ENCODE measurements around the gene GP2. TPM values are rescaled to one million over a fixed set of nuclear protein-coding genes. Genes with fewer than 3 reads are reported as not detected.

Gene GP2
- total RNA-seq, 4 donors from 2014 or later: 9.1 to 23.9 (median 12.0) TPM

GRCh38 chr16:20359997-20360396 is 32.7 kb upstream of the GP2 start:
- no peak for TF ChIP-seq CTCF (IDR thresholded peaks at IDR 0.05)
- no peak for TF ChIP-seq POLR2A (IDR thresholded peaks at IDR 0.05)
- Histone ChIP-seq H3K9me3 (no peaks in the 10 kb centered on the region), H3K4me3 (no peak overlapping the region), H3K27me3 (no peaks in the 10 kb centered on the region), H3K27ac (no peak overlapping the region), H3K4me1 (no peaks in the 10 kb centered on the region), H3K36me3 (no peaks in the 10 kb centered on the region)
- DNase-seq: no peak

GRCh38 chr16:20355114-20355782 is 27.9 kb upstream of the GP2 start:
- no peaks in the 10 kb centered on the region for H3K27me3 ChIP-seq
- H3K9me3 ChIP-seq: no peaks in the 10 kb centered on the region
- DNase-seq: no peak
- H3K4me1 ChIP-seq: no peaks in the 10 kb centered on the region
- no peaks in the 10 kb centered on the region for H3K36me3 ChIP-seq
- TF ChIP-seq CTCF (IDR thresholded peaks at IDR 0.05) (no peak), POLR2A (IDR thresholded peaks at IDR 0.05) (no peak)
- H3K4me3 ChIP-seq: no peak overlapping the region
- H3K27ac ChIP-seq: no peak overlapping the region

- no peak for DNase-seq
- Histone ChIP-seq H3K27me3 (no peaks in the 10 kb centered on the region), H3K27ac (no peak overlapping the region), H3K36me3 (no peaks in the 10 kb centered on the region), H3K4me3 (no peak overlapping the region), H3K9me3 (no peaks in the 10 kb centered on the region), H3K4me1 (no peaks in the 10 kb centered on the region)
- TF ChIP-seq CTCF (IDR thresholded peaks at IDR 0.05) (no peak), POLR2A (IDR thresholded peaks at IDR 0.05) (no peak)
Measured at GRCh38 chr16:20353379-20353778, 26.1 kb upstream of the GP2 start.

GRCh38 chr16:20352615-20353014 is 25.3 kb upstream of the GP2 start, which contains the start of gene UMOD:
TSS of gene UMOD (minus strand) at chr16:20352715. CDS start at chr16:20350737, 1,978 bp downstream.
- no peak for DNase-seq
- no peaks in the 10 kb centered on the region for H3K4me1 ChIP-seq
- H3K4me3 ChIP-seq: no peak within 1 kb of the TSS
- no peak within 1 kb of the TSS for H3K27ac ChIP-seq
- no peaks in the 10 kb centered on the region for H3K36me3 ChIP-seq
- H3K27me3 ChIP-seq: no peaks in the 10 kb centered on the region
- no peak for TF ChIP-seq POLR2A (IDR thresholded peaks at IDR 0.05)
- TF ChIP-seq CTCF (IDR thresholded peaks at IDR 0.05): no peak
- H3K9me3 ChIP-seq: no peaks in the 10 kb centered on the region

- no peak for DNase-seq
- Histone ChIP-seq H3K27ac (no peak overlapping the region), H3K9me3 (no peaks in the 10 kb centered on the region), H3K27me3 (no peaks in the 10 kb centered on the region), H3K4me1 (no peaks in the 10 kb centered on the region), H3K36me3 (no peaks in the 10 kb centered on the region), H3K4me3 (no peak overlapping the region)
- no peak for TF ChIP-seq POLR2A (IDR thresholded peaks at IDR 0.05)
- TF ChIP-seq CTCF (IDR thresholded peaks at IDR 0.05): no peak
Measured at GRCh38 chr16:20349615-20350014, 22.3 kb upstream of the GP2 start.
